B cell (primary cell): Measurements from ENCODE around the gene TAOK2. TPM values are rescaled to one million over a fixed set of nuclear protein-coding genes. Genes with fewer than 3 reads are reported as not detected.

Source experiments
- ATAC-seq: fragments of 200-7000 bp; cut with Tn5 transposase; one replicate; pipeline ENCODE4 v1.10.0; 2021; ENCODE audit warnings: low read depth, mild to moderate bottlenecking, moderate number of reproducible peaks, moderate library complexity
- CTCF ChIA-PET: fragments of 350-600 bp; sonication (Branson Sonifier 250); formaldehyde crosslinking; loops from one replicate; lab custom pipeline; 2021; ENCODE audit warnings: antibody characterized with exemption, inconsistent platforms; lab: Charles Lee
- POLR2A ChIA-PET: fragments of 350-600 bp; sonication (Branson Sonifier 250); formaldehyde crosslinking; loops from one replicate; lab custom pipeline; 2021; ENCODE audit warnings: antibody characterized with exemption; lab: Charles Lee
- DNase-seq: peaks from one replicate; pipeline ENCODE4 v3.0.0; 2013
- H2AFZ ChIP-seq: 2 replicates; pipeline ENCODE4 v1.6.1; 2012; ENCODE audit warnings: mild to moderate bottlenecking, low read depth, low read length; ENCODE audit not compliant: insufficient read depth, poor library complexity, severe bottlenecking
- H3K27ac ChIP-seq, 2 donors: 1 replicate in 1 of 2; 2 replicates in 1 of 2; pipeline ENCODE4 v1.5.1; 2012 to 2013; ENCODE audit warnings: low read length in 2 of 2, mild to moderate bottlenecking in 2 of 2, moderate library complexity in 1 of 2
- H3K27me3 ChIP-seq, 4 experiments: fragments of 200-600 bp in 1 of 4; sonication (generic) in 1 of 4; replicated peaks in 1 of 4; 1 replicate in 2 of 4; 2 replicates in 2 of 4; pipeline versions ENCODE4 v1.6.1 to v1.7.0; 2013 to 2016; ENCODE audit warnings: low read length in 3 of 4, mild to moderate bottlenecking in 2 of 4, mixed read lengths in 1 of 4, moderate library complexity in 1 of 4; ENCODE audit not compliant: insufficient read depth in 4 of 4, control insufficient read depth in 3 of 4; ENCODE audit errors: control extremely low read depth in 1 of 4
- H3K36me3 ChIP-seq, 2 experiments: replicated peaks in 1 of 2; 1 replicate in 1 of 2; 2 replicates in 1 of 2; pipeline versions ENCODE4 v1.6.1 to v1.7.1; 2013; ENCODE audit warnings: low read length in 1 of 2; ENCODE audit not compliant: insufficient read depth in 2 of 2, control insufficient read depth in 1 of 2; ENCODE audit errors: control extremely low read depth in 1 of 2, extremely low read depth in 1 of 2
- H3K4me1 ChIP-seq, 2 donors: fragments of 200-600 bp in 1 of 2; sonication (generic) in 1 of 2; 1 replicate in 1 of 2; 2 replicates in 1 of 2; pipeline versions ENCODE4 v1.5.1 to v1.6.1; 2013 to 2017; ENCODE audit warnings: low read length in 2 of 2; ENCODE audit not compliant: control insufficient read depth in 2 of 2, insufficient read depth in 2 of 2
- H3K4me2 ChIP-seq: replicated peaks from 2 replicates; pipeline ENCODE3; 2012; ENCODE audit warnings: mild to moderate bottlenecking, low read depth, low read length; ENCODE audit not compliant: poor library complexity, severe bottlenecking
- H3K4me3 ChIP-seq, 5 experiments: fragments of 200-600 bp in 1 of 5; sonication (generic) in 1 of 5; 1 replicate in 3 of 5; 2 replicates in 2 of 5; pipeline versions ENCODE4 v1.5.1 to v1.7.0; 2011 to 2016; ENCODE audit warnings: low read length in 4 of 5, mild to moderate bottlenecking in 4 of 5, low read depth in 2 of 5, control low read depth in 1 of 5, moderate library complexity in 1 of 5; ENCODE audit not compliant: insufficient read depth in 1 of 5; ENCODE audit errors: control extremely low read depth in 1 of 5, extremely low read depth in 1 of 5
- H3K79me2 ChIP-seq: fragments of 200-600 bp; sonication (generic); one replicate; pipeline ENCODE4 v1.6.0; 2016; ENCODE audit warnings: low read length; ENCODE audit not compliant: control insufficient read depth, insufficient read depth
- H3K9ac ChIP-seq: fragments of 200-600 bp; sonication (generic); 2 replicates; pipeline ENCODE4 v1.6.1; 2017; ENCODE audit warnings: mild to moderate bottlenecking, low read length, moderate library complexity
- H3K9me3 ChIP-seq, 3 donors: one replicate each; pipeline versions ENCODE4 v1.6.1 to v1.7.1; 2013; ENCODE audit warnings: low read length in 2 of 3; ENCODE audit not compliant: control insufficient read depth in 2 of 3, insufficient read depth in 1 of 3; ENCODE audit errors: control extremely low read depth in 1 of 3
- H4K20me1 ChIP-seq: 2 replicates; pipeline ENCODE4 v1.6.0; 2012; ENCODE audit warnings: mild to moderate bottlenecking, low read length; ENCODE audit not compliant: insufficient read depth, control insufficient read depth, poor library complexity, severe bottlenecking
- H3K27ac Mint-ChIP-seq: one replicate; pipeline ENCODE4 v1.8.0; 2021; ENCODE audit warnings: mixed read lengths
- H3K27me3 Mint-ChIP-seq: one replicate; pipeline ENCODE4 v1.8.0; 2021; ENCODE audit warnings: mixed read lengths
- H3K4me1 Mint-ChIP-seq: one replicate; pipeline ENCODE4 v1.8.0; 2021; ENCODE audit warnings: mixed read lengths
- H3K4me3 Mint-ChIP-seq: one replicate; pipeline ENCODE4 v1.8.0; 2021; ENCODE audit warnings: mixed read lengths
- H3K9me3 Mint-ChIP-seq: one replicate; pipeline ENCODE4 v1.8.0; 2022; ENCODE audit warnings: mixed read lengths; ENCODE audit not compliant: insufficient read depth
- EZH2 ChIP-seq: IDR thresholded peaks from 2 replicates; pipeline ENCODE4 v1.6.1; 2012; ENCODE audit warnings: borderline replicate concordance, low read depth, mild to moderate bottlenecking, moderate library complexity, low read length; ENCODE audit not compliant: insufficient read depth, poor library complexity, severe bottlenecking
- WGBS: methylation state at CpG from one replicate; pipeline ENCODE4 v1.1.5; 2013; ENCODE audit warnings: missing lambda C conversion rate; ENCODE audit not compliant: insufficient coverage; 5-methylcytosine and 5-hydroxymethylcytosine counted together
- intact Hi-C: fragments of 100-400 bp; cut with micrococcal nuclease; formaldehyde crosslinking; loops from one replicate; pipeline ENCODE4 v1.10.0; 2022
- polyA plus RNA-seq: library from polyadenylated mRNA; depleted of rRNA; stranded (reverse); fragments of >200 nt; gene quantifications from 2 replicates; pipeline ENCODE4 v1.2.3, GENCODE V29; 2012
- total RNA-seq, 2 donors: library from RNA; stranded (reverse); fragments of 120-200 nt in 1 of 2; gene quantifications; 1 replicate in 1 of 2; 2 replicates in 1 of 2; pipeline versions ENCODE4 v1.2.3 to v1.2.4, GENCODE V29; 2013 to 2022
- TF ChIP-seq, protein P1 (sequence below): fragments of 200-600 bp; IDR thresholded peaks from one replicate; pipeline ENCODE4 v1.8.0; 2022; ENCODE audit warnings: antibody characterized with exemption, mild to moderate bottlenecking

The TAOK2 gene
- total and polyA plus RNA-seq, 2 donors (not counting 1 experiment from before 2014, with no cell fraction given): 30.3 to 50.8 TPM

- Histone ChIP-seq H3K27me3 (no peaks in the 10 kb centered on the region), H3K9ac (no peak overlapping the region), H3K9me3 (no peaks in the 10 kb centered on the region), H4K20me1 (no peaks in the 10 kb centered on the region), H3K36me3 (peaks cover 0 to 69% of the 10 kb centered on the region in 2 experiments), H3K4me1 (no peaks in the 10 kb centered on the region), H3K79me2 (no peaks in the 10 kb centered on the region), H3K4me2 (no peak overlapping the region), H2AFZ (no peak overlapping the region), H3K4me3 (no peak overlapping the region), H3K27ac (no peak overlapping the region)
- H3K4me3 Mint-ChIP-seq: no peak overlapping the region
- DNase-seq (no peak), ATAC-seq (no peak)
- intact Hi-C loops: no loop called here
- no peak for TF ChIP-seq EZH2
- WGBS: 100% methylated on average over 2 of the region's 5 CpGs
- no peak overlapping the region for H3K27ac Mint-ChIP-seq
- H3K27me3 Mint-ChIP-seq: no peaks in the 10 kb centered on the region
- ChIA-PET CTCF (no interaction called here), POLR2A (no interaction called here)
- no peaks in the 10 kb centered on the region for H3K9me3 Mint-ChIP-seq
- no peaks in the 10 kb centered on the region for H3K4me1 Mint-ChIP-seq
These were observed 13.3 kb downstream of the TAOK2 start for GRCh38 chr16:29986931-29987330.

DNA sequence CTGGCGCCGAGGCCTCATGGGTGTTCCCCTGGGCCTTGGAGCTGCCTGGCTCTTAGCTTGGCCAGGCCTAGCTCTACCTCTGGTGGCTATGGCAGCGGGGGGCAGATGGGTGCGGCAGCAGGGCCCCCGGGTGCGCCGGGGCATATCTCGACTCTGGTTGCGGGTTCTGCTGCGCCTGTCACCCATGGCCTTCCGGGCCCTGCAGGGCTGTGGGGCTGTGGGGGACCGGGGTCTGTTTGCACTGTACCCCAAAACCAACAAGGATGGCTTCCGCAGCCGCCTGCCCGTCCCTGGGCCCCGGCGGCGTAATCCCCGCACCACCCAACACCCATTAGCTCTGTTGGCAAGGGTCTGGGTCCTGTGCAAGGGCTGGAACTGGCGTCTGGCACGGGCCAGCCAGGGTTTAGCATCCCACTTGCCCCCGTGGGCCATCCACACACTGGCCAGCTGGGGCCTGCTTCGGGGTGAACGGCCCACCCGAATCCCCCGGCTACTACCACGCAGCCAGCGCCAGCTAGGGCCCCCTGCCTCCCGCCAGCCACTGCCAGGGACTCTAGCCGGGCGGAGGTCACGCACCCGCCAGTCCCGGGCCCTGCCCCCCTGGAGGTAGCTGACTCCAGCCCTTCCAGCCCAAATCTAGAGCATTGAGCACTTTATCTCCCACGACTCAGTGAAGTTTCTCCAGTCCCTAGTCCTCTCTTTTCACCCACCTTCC is 13.9 kb downstream of the TAOK2 start:
- peaks cover 0 to 68% of the 10 kb centered on the region in 2 experiments for H3K36me3 ChIP-seq
- no peaks in the 10 kb centered on the region for H3K9me3 Mint-ChIP-seq
- ChIA-PET CTCF (no interaction called here), POLR2A (no interaction called here)
- no peak overlapping the region for H3K9ac ChIP-seq
- TF ChIP-seq, protein P1, sequence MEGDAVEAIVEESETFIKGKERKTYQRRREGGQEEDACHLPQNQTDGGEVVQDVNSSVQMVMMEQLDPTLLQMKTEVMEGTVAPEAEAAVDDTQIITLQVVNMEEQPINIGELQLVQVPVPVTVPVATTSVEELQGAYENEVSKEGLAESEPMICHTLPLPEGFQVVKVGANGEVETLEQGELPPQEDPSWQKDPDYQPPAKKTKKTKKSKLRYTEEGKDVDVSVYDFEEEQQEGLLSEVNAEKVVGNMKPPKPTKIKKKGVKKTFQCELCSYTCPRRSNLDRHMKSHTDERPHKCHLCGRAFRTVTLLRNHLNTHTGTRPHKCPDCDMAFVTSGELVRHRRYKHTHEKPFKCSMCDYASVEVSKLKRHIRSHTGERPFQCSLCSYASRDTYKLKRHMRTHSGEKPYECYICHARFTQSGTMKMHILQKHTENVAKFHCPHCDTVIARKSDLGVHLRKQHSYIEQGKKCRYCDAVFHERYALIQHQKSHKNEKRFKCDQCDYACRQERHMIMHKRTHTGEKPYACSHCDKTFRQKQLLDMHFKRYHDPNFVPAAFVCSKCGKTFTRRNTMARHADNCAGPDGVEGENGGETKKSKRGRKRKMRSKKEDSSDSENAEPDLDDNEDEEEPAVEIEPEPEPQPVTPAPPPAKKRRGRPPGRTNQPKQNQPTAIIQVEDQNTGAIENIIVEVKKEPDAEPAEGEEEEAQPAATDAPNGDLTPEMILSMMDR: no peak
- 98% methylated on average over 32 of the region's 35 CpGs for WGBS
- no peak overlapping the region for H2AFZ ChIP-seq
- H3K4me1 Mint-ChIP-seq: no peaks in the 10 kb centered on the region
- no peaks in the 10 kb centered on the region for H3K9me3 ChIP-seq
- H3K27me3 Mint-ChIP-seq: no peaks in the 10 kb centered on the region
- no peak overlapping the region for H3K4me2 ChIP-seq
- no peaks in the 10 kb centered on the region for H3K4me1 ChIP-seq
- no peaks in the 10 kb centered on the region for H4K20me1 ChIP-seq
- H3K4me3 ChIP-seq: no peak overlapping the region
- H3K27ac ChIP-seq: no peak overlapping the region
- no peak overlapping the region for H3K4me3 Mint-ChIP-seq
- H3K27ac Mint-ChIP-seq: no peak overlapping the region
- H3K27me3 ChIP-seq: no peaks in the 10 kb centered on the region
- no peak for ATAC-seq
- no peak for DNase-seq
- H3K79me2 ChIP-seq: no peaks in the 10 kb centered on the region
- intact Hi-C loops: no loop called here
